ENCODE measurements around the gene ESRRB.

Gene ESRRB

GRCh38 chr14:76343386-76343785, 32.6 kb upstream of the ESRRB start:
- H3K27ac Mint-ChIP-seq: no peak overlapping the region
- H3K9me3 Mint-ChIP-seq: no peaks in the 10 kb centered on the region
- no peaks in the 10 kb centered on the region for H3K36me3 Mint-ChIP-seq (ENCODE audit: low read depth)
- H3K4me1 Mint-ChIP-seq (ENCODE audit: low read depth): no peaks in the 10 kb centered on the region
- H3K4me3 Mint-ChIP-seq: no peak overlapping the region
- peaks cover 3% of the 10 kb centered on the region for H3K27me3 Mint-ChIP-seq (ENCODE audit: low read depth)

- Mint-ChIP-seq H3K36me3 (ENCODE audit: low read depth) (no peaks in the 10 kb centered on the region), H3K4me1 (ENCODE audit: low read depth) (no peaks in the 10 kb centered on the region), H3K27me3 (ENCODE audit: low read depth) (peaks cover 8% of the 10 kb centered on the region), H3K9me3 (no peaks in the 10 kb centered on the region), H3K27ac (no peak overlapping the region), H3K4me3 (no peak overlapping the region)
These were observed 29.4 kb upstream of the ESRRB start for GRCh38 chr14:76346391-76347160.

GRCh38 chr14:76348898-76349297, 27.0 kb upstream of the ESRRB start:
- Mint-ChIP-seq H3K9me3 (no peaks in the 10 kb centered on the region), H3K4me1 (ENCODE audit: low read depth) (peaks cover 2% of the 10 kb centered on the region), H3K27me3 (ENCODE audit: low read depth) (peaks cover 10% of the 10 kb centered on the region), H3K36me3 (ENCODE audit: low read depth) (no peaks in the 10 kb centered on the region), H3K4me3 (no peak overlapping the region), H3K27ac (no peak overlapping the region)

- peaks cover 2% of the 10 kb centered on the region for H3K4me1 Mint-ChIP-seq (ENCODE audit: low read depth)
- peaks cover 10% of the 10 kb centered on the region for H3K27me3 Mint-ChIP-seq (ENCODE audit: low read depth)
- H3K9me3 Mint-ChIP-seq: no peaks in the 10 kb centered on the region
- H3K36me3 Mint-ChIP-seq (ENCODE audit: low read depth): no peaks in the 10 kb centered on the region
- no peak overlapping the region for H3K27ac Mint-ChIP-seq
- no peak overlapping the region for H3K4me3 Mint-ChIP-seq
These were observed 25.9 kb upstream of the ESRRB start for GRCh38 chr14:76349993-76350392.

- H3K27me3 Mint-ChIP-seq (ENCODE audit: low read depth): peaks cover 10% of the 10 kb centered on the region
These were observed 25.3 kb upstream of the ESRRB start for GRCh38 chr14:76350671-76351070.

GRCh38 chr14:76351941-76352340, 24.0 kb upstream of the ESRRB start:
- Mint-ChIP-seq H3K9me3 (no peaks in the 10 kb centered on the region), H3K36me3 (ENCODE audit: low read depth) (no peaks in the 10 kb centered on the region), H3K27ac (no peak overlapping the region), H3K4me3 (no peak overlapping the region), H3K4me1 (ENCODE audit: low read depth) (peaks cover 2% of the 10 kb centered on the region), H3K27me3 (ENCODE audit: low read depth) (peaks cover 10% of the 10 kb centered on the region)

More at GRCh38 chr14:76350671-76351070, 25.3 kb upstream of the ESRRB start:
- Mint-ChIP-seq H3K4me1 (ENCODE audit: low read depth) (peaks cover 2% of the 10 kb centered on the region), H3K36me3 (ENCODE audit: low read depth) (no peaks in the 10 kb centered on the region), H3K9me3 (no peaks in the 10 kb centered on the region), H3K27ac (no peak overlapping the region), H3K4me3 (no peak overlapping the region)

GRCh38 chr14:76352639-76353281, 23.2 kb upstream of the ESRRB start:
- Mint-ChIP-seq H3K4me1 (ENCODE audit: low read depth) (peaks cover 2% of the 10 kb centered on the region), H3K27me3 (ENCODE audit: low read depth) (peaks cover 10% of the 10 kb centered on the region), H3K9me3 (no peaks in the 10 kb centered on the region), H3K4me3 (no peak overlapping the region), H3K36me3 (ENCODE audit: low read depth) (no peaks in the 10 kb centered on the region), H3K27ac (no peak overlapping the region)

- Mint-ChIP-seq H3K36me3 (ENCODE audit: low read depth) (no peaks in the 10 kb centered on the region), H3K4me3 (no peak overlapping the region), H3K27ac (no peak overlapping the region), H3K27me3 (ENCODE audit: low read depth) (peaks cover 10% of the 10 kb centered on the region), H3K9me3 (no peaks in the 10 kb centered on the region), H3K4me1 (ENCODE audit: low read depth) (peaks cover 2% of the 10 kb centered on the region)
These were observed 21.6 kb upstream of the ESRRB start for GRCh38 chr14:76354310-76354709.

- Mint-ChIP-seq H3K9me3 (no peaks in the 10 kb centered on the region), H3K27me3 (ENCODE audit: low read depth) (peaks cover 13% of the 10 kb centered on the region), H3K36me3 (ENCODE audit: low read depth) (no peaks in the 10 kb centered on the region), H3K4me3 (no peak overlapping the region), H3K4me1 (ENCODE audit: low read depth) (peaks cover 2% of the 10 kb centered on the region), H3K27ac (no peak overlapping the region)
These were observed 20.2 kb upstream of the ESRRB start for GRCh38 chr14:76355771-76356170.

- peaks cover 31% of the 10 kb centered on the region for H3K27me3 Mint-ChIP-seq (ENCODE audit: low read depth)
- H3K36me3 Mint-ChIP-seq (ENCODE audit: low read depth): no peaks in the 10 kb centered on the region
- H3K9me3 Mint-ChIP-seq: no peaks in the 10 kb centered on the region
- no peak overlapping the region for H3K4me3 Mint-ChIP-seq
- H3K4me1 Mint-ChIP-seq (ENCODE audit: low read depth): no peaks in the 10 kb centered on the region
- no peak overlapping the region for H3K27ac Mint-ChIP-seq
These were observed 4.9 kb upstream of the ESRRB start for GRCh38 chr14:76371066-76371465.

GRCh38 chr14:76373456-76373855, 2.5 kb upstream of the ESRRB start:
- Mint-ChIP-seq H3K4me3 (no peak overlapping the region), H3K4me1 (ENCODE audit: low read depth) (peaks cover 4% of the 10 kb centered on the region), H3K27me3 (ENCODE audit: low read depth) (peaks cover 50% of the 10 kb centered on the region), H3K9me3 (no peaks in the 10 kb centered on the region), H3K36me3 (ENCODE audit: low read depth) (no peaks in the 10 kb centered on the region), H3K27ac (no peak overlapping the region)

GRCh38 chr14:76375484-76375883, 453 bp upstream of the ESRRB start:
- Mint-ChIP-seq H3K9me3 (no peaks in the 10 kb centered on the region), H3K27me3 (ENCODE audit: low read depth) (peaks cover 68% of the 10 kb centered on the region), H3K4me1 (ENCODE audit: low read depth) (peaks cover 4% of the 10 kb centered on the region), H3K36me3 (ENCODE audit: low read depth) (no peaks in the 10 kb centered on the region), H3K4me3 (no peak overlapping the region), H3K27ac (no peak overlapping the region)

GRCh38 chr14:76376409-76376877, 506 bp downstream of the ESRRB start:
- peaks cover 73% of the 10 kb centered on the region for H3K27me3 Mint-ChIP-seq (ENCODE audit: low read depth)
- peaks cover 4% of the 10 kb centered on the region for H3K4me1 Mint-ChIP-seq (ENCODE audit: low read depth)
- H3K4me3 Mint-ChIP-seq: no peak overlapping the region
- no peaks in the 10 kb centered on the region for H3K36me3 Mint-ChIP-seq (ENCODE audit: low read depth)
- H3K9me3 Mint-ChIP-seq: no peaks in the 10 kb centered on the region
- H3K27ac Mint-ChIP-seq: no peak overlapping the region

GRCh38 chr14:76376878-76377734, 1.2 kb downstream of the ESRRB start:
- Mint-ChIP-seq H3K27me3 (ENCODE audit: low read depth) (peaks cover 80% of the 10 kb centered on the region), H3K4me3 (no peak overlapping the region), H3K27ac (no peak overlapping the region), H3K9me3 (no peaks in the 10 kb centered on the region), H3K36me3 (ENCODE audit: low read depth) (no peaks in the 10 kb centered on the region), H3K4me1 (ENCODE audit: low read depth) (peaks cover 4% of the 10 kb centered on the region)

All from T-helper 1 cell treated with Interleukin-12 subunit alpha and Interleukin-12 subunit beta and Interleukin-4 antibody, amounts not matched to agents 30 μg/mL and 1 μg/mL, for 36 hours (primary cell).